OCI-LY7 (cell line): ENCODE results near the gene PLEKHG4. TPM values are rescaled to one million over a fixed set of nuclear protein-coding genes. Genes with fewer than 3 reads are reported as not detected.

ENCODE experiments used
- BruUV-seq: library from RNA; stranded (reverse); fragments of 400-500 nt; replicated peaks from 2 replicates; lab custom pipeline; 2021; lab: Mats Ljungman, UMichigan
- CTCF ChIA-PET: fragments of 300-600 bp; sonication (Branson Sonifier 250); formaldehyde crosslinking; loops from one replicate; lab custom pipeline; 2022; ENCODE audit warnings: antibody characterized with exemption; ENCODE audit not compliant: unreplicated experiment; lab: Charles Lee
- POLR2A ChIA-PET: fragments of 300-600 bp; sonication (Branson Sonifier 250); formaldehyde crosslinking; loops from one replicate; lab custom pipeline; 2022; ENCODE audit warnings: antibody characterized with exemption; lab: Charles Lee
- DNase-seq: peaks from one replicate; pipeline ENCODE4 v3.0.0-alpha.2; 2015; ENCODE audit warnings: low spot score
- H2AFZ ChIP-seq: fragments of 200-600 bp; sonication (generic), shearing (Covaris generic); 2 replicates; pipeline ENCODE4 v1.6.1; 2014; ENCODE audit warnings: mild to moderate bottlenecking, antibody characterized with exemption, low read length, moderate library complexity
- H3K27ac ChIP-seq: fragments of 200-600 bp; sonication (generic); 2 replicates; pipeline ENCODE4 v1.5.1; 2014; ENCODE audit warnings: mixed run types, low read depth, mild to moderate bottlenecking, moderate library complexity, low read length, inconsistent platforms; ENCODE audit not compliant: poor library complexity, severe bottlenecking
- H3K36me3 ChIP-seq: fragments of 200-600 bp; sonication (generic); 2 replicates; pipeline ENCODE4 v1.6.1; 2014; ENCODE audit warnings: mild to moderate bottlenecking, antibody characterized with exemption, low read length, moderate library complexity, mixed read lengths; ENCODE audit not compliant: insufficient read depth
- H3K4me1 ChIP-seq: fragments of 200-600 bp; sonication (generic); 2 replicates; pipeline ENCODE4 v1.5.1; 2014; ENCODE audit warnings: mild to moderate bottlenecking, low read length; ENCODE audit not compliant: insufficient read depth, poor library complexity, severe bottlenecking
- H3K4me2 ChIP-seq: fragments of 200-600 bp; sonication (generic); 2 replicates; pipeline ENCODE4 v1.6.1; 2014; ENCODE audit warnings: mild to moderate bottlenecking, low read length
- H3K4me3 ChIP-seq: fragments of 200-600 bp; sonication (generic); 2 replicates; pipeline ENCODE4 v1.5.1; 2014; ENCODE audit warnings: mild to moderate bottlenecking, low read depth, low read length; ENCODE audit not compliant: poor library complexity, severe bottlenecking
- H3K79me2 ChIP-seq: fragments of 200-600 bp; sonication (generic); 2 replicates; pipeline ENCODE4 v1.6.1; 2016; ENCODE audit warnings: low read depth, mild to moderate bottlenecking, low read length, moderate library complexity, mixed read lengths; ENCODE audit not compliant: insufficient read depth
- H3K9me2 ChIP-seq: fragments of 200-600 bp; sonication (generic); 2 replicates; pipeline ENCODE4 v1.6.1; 2016; ENCODE audit warnings: mild to moderate bottlenecking, low read length, mixed read lengths; ENCODE audit not compliant: insufficient read depth
- H3K9me3 ChIP-seq: fragments of 200-600 bp; sonication (generic); 2 replicates; pipeline ENCODE4 v1.6.1; 2014; ENCODE audit warnings: mild to moderate bottlenecking, mixed run types, low read length, mixed read lengths
- H4K20me1 ChIP-seq: fragments of 200-600 bp; sonication (generic); 2 replicates; pipeline ENCODE4 v1.6.1; 2014; ENCODE audit warnings: mild to moderate bottlenecking, antibody characterized with exemption, low read length, moderate library complexity, mixed read lengths; ENCODE audit not compliant: insufficient read depth
- EZH2phosphoT487 ChIP-seq: fragments of 200-600 bp; sonication (generic); IDR thresholded peaks from 2 replicates; pipeline ENCODE4 v1.6.1; 2018; ENCODE audit warnings: low read depth, borderline replicate concordance, mild to moderate bottlenecking, mixed run types, antibody characterized with exemption, low read length, moderate library complexity, mixed read lengths
- intact Hi-C: fragments of 100-400 bp; cut with micrococcal nuclease; formaldehyde crosslinking; loops from one replicate; pipeline ENCODE4 v1.10.0; 2022; ENCODE audit not compliant: unreplicated experiment
- total RNA-seq, 2 experiments: library from RNA; depleted of rRNA in 1 of 2; stranded (reverse); fragments of >200 nt in 1 of 2; shearing (Covaris generic) in 1 of 2; gene quantifications; 2 replicates each; pipeline ENCODE4 v1.2.3, GENCODE V29; 2014 to 2022
- TF ChIP-seq, protein P1 (sequence below): fragments of 200-600 bp; sonication (generic); conservative IDR thresholded peaks from 2 replicates; pipeline ENCODE4 v1.5.1; 2014; ENCODE audit warnings: mild to moderate bottlenecking, antibody characterized with exemption, low read length, moderate library complexity, mixed read lengths

PLEKHG4 gene
- total RNA-seq, 2 experiments from 2014 or later, result 0.51 TPM; not detected in 1

DNA sequence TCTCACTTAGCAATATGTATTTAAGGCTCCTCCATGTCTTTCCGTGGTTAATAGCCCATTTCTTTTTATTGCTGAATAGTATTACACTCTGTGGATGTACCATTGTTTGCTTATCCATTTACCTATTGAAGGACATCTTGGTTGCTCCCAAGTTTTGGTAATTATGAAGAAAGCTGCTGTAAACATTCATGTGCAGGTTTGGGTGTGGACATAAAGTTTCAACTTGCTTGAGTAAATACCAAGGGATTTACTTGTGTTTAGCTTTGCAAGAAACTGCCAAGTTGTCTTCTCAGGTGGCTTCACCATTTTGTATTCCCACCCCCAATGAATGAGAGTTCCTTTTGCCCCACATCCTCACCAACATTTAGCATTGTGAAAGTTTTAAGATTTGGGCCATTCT, 56.8 kb downstream of the PLEKHG4 start:
- intact Hi-C loops, result no loop called here
- BruUV-seq, result no TSS peak
- Histone ChIP-seq H4K20me1 (no peaks in the 10 kb centered on the region), H3K4me1 (no peaks in the 10 kb centered on the region), H3K9me2 (no peaks in the 10 kb centered on the region), H3K4me3 (no peak overlapping the region), H3K27ac (no peak overlapping the region), H3K36me3 (no peaks in the 10 kb centered on the region), H3K4me2 (no peak overlapping the region), H3K79me2 (no peaks in the 10 kb centered on the region), H2AFZ (no peak overlapping the region), H3K9me3 (no peaks in the 10 kb centered on the region)
- DNase-seq, result no peak
- ChIA-PET CTCF (no interaction called here), POLR2A (interaction anchor here (0.6 kb wide), 1 partner anchor 355 kb away, joined by 5 read pairs; no protein-coding TSS in a partner anchor)
- TF ChIP-seq EZH2phosphoT487, result no peak
- TF ChIP-seq, protein P1, sequence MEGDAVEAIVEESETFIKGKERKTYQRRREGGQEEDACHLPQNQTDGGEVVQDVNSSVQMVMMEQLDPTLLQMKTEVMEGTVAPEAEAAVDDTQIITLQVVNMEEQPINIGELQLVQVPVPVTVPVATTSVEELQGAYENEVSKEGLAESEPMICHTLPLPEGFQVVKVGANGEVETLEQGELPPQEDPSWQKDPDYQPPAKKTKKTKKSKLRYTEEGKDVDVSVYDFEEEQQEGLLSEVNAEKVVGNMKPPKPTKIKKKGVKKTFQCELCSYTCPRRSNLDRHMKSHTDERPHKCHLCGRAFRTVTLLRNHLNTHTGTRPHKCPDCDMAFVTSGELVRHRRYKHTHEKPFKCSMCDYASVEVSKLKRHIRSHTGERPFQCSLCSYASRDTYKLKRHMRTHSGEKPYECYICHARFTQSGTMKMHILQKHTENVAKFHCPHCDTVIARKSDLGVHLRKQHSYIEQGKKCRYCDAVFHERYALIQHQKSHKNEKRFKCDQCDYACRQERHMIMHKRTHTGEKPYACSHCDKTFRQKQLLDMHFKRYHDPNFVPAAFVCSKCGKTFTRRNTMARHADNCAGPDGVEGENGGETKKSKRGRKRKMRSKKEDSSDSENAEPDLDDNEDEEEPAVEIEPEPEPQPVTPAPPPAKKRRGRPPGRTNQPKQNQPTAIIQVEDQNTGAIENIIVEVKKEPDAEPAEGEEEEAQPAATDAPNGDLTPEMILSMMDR, result no peak

DNA sequence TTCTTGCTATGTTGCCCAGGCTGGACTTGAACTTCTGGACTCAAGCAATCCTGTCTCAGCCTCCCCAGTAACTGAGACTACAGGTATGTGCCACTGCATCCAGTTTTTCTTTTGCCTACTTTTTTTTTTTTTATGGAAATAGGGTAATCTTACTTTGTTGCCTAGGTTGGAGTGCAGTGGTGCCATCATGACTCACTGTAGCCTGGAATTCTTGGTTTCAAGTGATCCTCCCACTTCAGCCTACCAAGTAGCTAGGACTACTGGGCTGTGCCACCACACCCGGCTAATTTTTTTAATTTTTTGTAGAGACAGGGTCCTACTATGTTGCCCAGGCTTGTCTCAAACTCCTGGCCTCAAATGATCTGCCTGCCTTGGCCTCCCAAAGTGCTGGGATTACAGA, 57.3 kb downstream of the PLEKHG4 start:
- POLR2A ChIA-PET, result interaction anchor here (0.6 to 0.7 kb wide), 2 partner anchors 356 to 456 kb away, joined by 4 to 5 read pairs; no protein-coding TSS in a partner anchor
- Histone ChIP-seq H3K79me2 (no peaks in the 10 kb centered on the region), H4K20me1 (no peaks in the 10 kb centered on the region), H3K4me1 (no peaks in the 10 kb centered on the region), H3K9me2 (no peaks in the 10 kb centered on the region), H3K27ac (no peak overlapping the region), H3K4me3 (no peak overlapping the region), H3K9me3 (no peaks in the 10 kb centered on the region), H2AFZ (no peak overlapping the region), H3K4me2 (no peak overlapping the region), H3K36me3 (no peaks in the 10 kb centered on the region)
- DNase-seq, result no peak
- TF ChIP-seq, protein P1, result no peak
- TF ChIP-seq EZH2phosphoT487, result no peak
- BruUV-seq, result no TSS peak
- intact Hi-C loops, result no loop called here
- CTCF ChIA-PET, result no interaction called here

Other genes with a start within 250 kb of the PLEKHG4 start
- gene PHAF1, start 169.6 kb upstream of the PLEKHG4 start, total RNA-seq (2014; rRNA removed; shearing (Covaris generic)), result 12.6 and 16.8 TPM in 2 replicates
- gene PHAF1, start 169.6 kb upstream of the PLEKHG4 start, total RNA-seq (2022), result 11.8 and 13.9 TPM in 2 replicates
- 1.1 and 2.7 TPM in 2 replicates for gene B3GNT9, start 128.5 kb upstream of the PLEKHG4 start, total RNA-seq (2014; rRNA removed; shearing (Covaris generic))
- 2.7 TPM in 2 replicates for gene B3GNT9, start 128.5 kb upstream of the PLEKHG4 start, total RNA-seq (2022)
- gene TRADD, start 119.6 kb upstream of the PLEKHG4 start, total RNA-seq (2014; rRNA removed; shearing (Covaris generic)), result 11.3 and 11.6 TPM in 2 replicates
- gene TRADD, start 119.6 kb upstream of the PLEKHG4 start, total RNA-seq (2022), result 15.4 and 16.7 TPM in 2 replicates
- gene FBXL8, start 119.6 kb upstream of the PLEKHG4 start, total RNA-seq (2014; rRNA removed; shearing (Covaris generic)), result 5.8 and 7.3 TPM in 2 replicates
- 10.4 and 12.2 TPM in 2 replicates for gene FBXL8, start 119.6 kb upstream of the PLEKHG4 start, total RNA-seq (2022)
- 8.1 and 12.8 TPM in 2 replicates for gene HSF4, start 114.8 kb upstream of the PLEKHG4 start, total RNA-seq (2014; rRNA removed; shearing (Covaris generic))
- gene HSF4, start 114.8 kb upstream of the PLEKHG4 start, total RNA-seq (2022), result 16.2 and 17.0 TPM in 2 replicates
- gene NOL3, start 109.0 kb upstream of the PLEKHG4 start, total RNA-seq (2014; rRNA removed; shearing (Covaris generic)), result 1.1 and 2.2 TPM in 2 replicates
- gene NOL3, start 109.0 kb upstream of the PLEKHG4 start, total RNA-seq (2022), result 4.1 and 4.4 TPM in 2 replicates
- gene MATCAP1, start 95.6 kb upstream of the PLEKHG4 start, total RNA-seq (2014; rRNA removed; shearing (Covaris generic)), result 18.0 and 22.9 TPM in 2 replicates
- gene MATCAP1, start 95.6 kb upstream of the PLEKHG4 start, total RNA-seq (2022), result 39.6 and 42.3 TPM in 2 replicates
- not detected in 2 replicates for gene EXOC3L1, start 89.4 kb upstream of the PLEKHG4 start, total RNA-seq (2014; rRNA removed; shearing (Covaris generic))
- gene EXOC3L1, start 89.4 kb upstream of the PLEKHG4 start, total RNA-seq (2022), result not detected in 2 replicates
- 139 and 157 TPM in 2 replicates for gene E2F4, start 87.4 kb upstream of the PLEKHG4 start, total RNA-seq (2014; rRNA removed; shearing (Covaris generic))
- 108 and 124 TPM in 2 replicates for gene E2F4, start 87.4 kb upstream of the PLEKHG4 start, total RNA-seq (2022)
- 7.7 and 7.8 TPM in 2 replicates for gene ELMO3, start 80.4 kb upstream of the PLEKHG4 start, total RNA-seq (2014; rRNA removed; shearing (Covaris generic))
- gene ELMO3, start 80.4 kb upstream of the PLEKHG4 start, total RNA-seq (2022), result 7.6 and 9.0 TPM in 2 replicates
- 19.9 and 36.7 TPM in 2 replicates for gene TMEM208, start 52.4 kb upstream of the PLEKHG4 start, total RNA-seq (2014; rRNA removed; shearing (Covaris generic))
- gene TMEM208, start 52.4 kb upstream of the PLEKHG4 start, total RNA-seq (2022), result 22.5 and 26.4 TPM in 2 replicates
- gene FHOD1, start 32.1 kb upstream of the PLEKHG4 start, total RNA-seq (2014; rRNA removed; shearing (Covaris generic)), result 16.0 and 16.5 TPM in 2 replicates
- 44.1 and 55.0 TPM in 2 replicates for gene FHOD1, start 32.1 kb upstream of the PLEKHG4 start, total RNA-seq (2022)
- gene SLC9A5, start 30.6 kb upstream of the PLEKHG4 start, total RNA-seq (2014; rRNA removed; shearing (Covaris generic)), result 0.36 and 2.7 TPM in 2 replicates
- 3.6 and 4.2 TPM in 2 replicates for gene SLC9A5, start 30.6 kb upstream of the PLEKHG4 start, total RNA-seq (2022)
- not detected in 2 replicates for gene KCTD19, start 47.2 kb downstream of the PLEKHG4 start, total RNA-seq (2014; rRNA removed; shearing (Covaris generic))
- 0.17 and 1.4 TPM in 2 replicates for gene KCTD19, start 47.2 kb downstream of the PLEKHG4 start, total RNA-seq (2022)
- gene LRRC36, start 47.3 kb downstream of the PLEKHG4 start, total RNA-seq (2014; rRNA removed; shearing (Covaris generic)), result not detected in 2 replicates
- gene LRRC36, start 47.3 kb downstream of the PLEKHG4 start, total RNA-seq (2022), result not detected in 2 replicates
- not detected in 2 replicates for gene TPPP3, start 114.0 kb downstream of the PLEKHG4 start, total RNA-seq (2014; rRNA removed; shearing (Covaris generic))
- not detected in 2 replicates for gene TPPP3, start 114.0 kb downstream of the PLEKHG4 start, total RNA-seq (2022)
- gene ZDHHC1, start 136.9 kb downstream of the PLEKHG4 start, total RNA-seq (2014; rRNA removed; shearing (Covaris generic)), result not detected in 2 replicates
- gene ZDHHC1, start 136.9 kb downstream of the PLEKHG4 start, total RNA-seq (2022), result not detected in 2 replicates
- not detected in 2 replicates for gene HSD11B2, start 151.6 kb downstream of the PLEKHG4 start, total RNA-seq (2014; rRNA removed; shearing (Covaris generic))
- not detected in 2 replicates for gene HSD11B2, start 151.6 kb downstream of the PLEKHG4 start, total RNA-seq (2022)
- 13.5 and 24.4 TPM in 2 replicates for gene ATP6V0D1, start 201.6 kb downstream of the PLEKHG4 start, total RNA-seq (2014; rRNA removed; shearing (Covaris generic))
- 34.0 and 38.0 TPM in 2 replicates for gene ATP6V0D1, start 201.6 kb downstream of the PLEKHG4 start, total RNA-seq (2022)
- gene AGRP, start 204.0 kb downstream of the PLEKHG4 start, total RNA-seq (2014; rRNA removed; shearing (Covaris generic)), result not detected in 2 replicates
- 0.52 TPM in 1 of 2 replicates, not detected in the other for gene AGRP, start 204.0 kb downstream of the PLEKHG4 start, total RNA-seq (2022)
- 8.9 and 9.7 TPM in 2 replicates for gene RIPOR1, start 249.3 kb downstream of the PLEKHG4 start, total RNA-seq (2014; rRNA removed; shearing (Covaris generic))
- 26.4 and 40.2 TPM in 2 replicates for gene RIPOR1, start 249.3 kb downstream of the PLEKHG4 start, total RNA-seq (2022)